ENCODE measurements around the gene FBXO36. TPM values are rescaled to one million over a fixed set of nuclear protein-coding genes. Genes with fewer than 3 reads are reported as not detected.

Gene FBXO36
- total and polyA plus RNA-seq, 4 donors: 0.56 to 1.3 (median 0.69) TPM

- Histone ChIP-seq H3K4me1 (ENCODE audit: control insufficient read depth in 4 of 4, insufficient read depth in 4 of 4, low read length in 3 of 4) (peaks cover 0 to 26% (median 15%) of the 10 kb centered on the region in 4 donors), H3K4me3 (ENCODE audit: low read depth in 1 of 3, low read length in 3 of 3) (peak overlapping the region; percentile 85 to 96 (median 91)), H3K9ac (ENCODE audit: low read depth in 1 of 2, low read length in 2 of 2) (peak overlapping the region; percentile 84 to 93), H3K9me3 (ENCODE audit: control insufficient read depth in 4 of 4, low read length in 3 of 4) (no peaks in the 10 kb centered on the region), H3K36me3 (ENCODE audit: control insufficient read depth in 4 of 4, insufficient read depth in 3 of 4, low read depth in 1 of 4, low read length in 3 of 4) (peaks cover 0 to 5% (median 3%) of the 10 kb centered on the region in 4 donors), H3K27ac (ENCODE audit: low read depth in 1 of 2, low read length in 2 of 2) (peak overlapping the region; percentile 87 to 91), H3K27me3 (ENCODE audit: control insufficient read depth in 4 of 4, insufficient read depth in 4 of 4, low read length in 3 of 4) (no peaks in the 10 kb centered on the region)
- DNase-seq (ENCODE audit: low spot score): peak; percentile 66
- under 1% methylated on average over 60 of the region's 60 CpGs for WGBS
- TF ChIP-seq TAF1 (conservative IDR thresholded peaks at IDR 0.05) (no peak), NR2F2 (IDR thresholded peaks at IDR 0.05) (peak; percentile 30), EGR1 (IDR thresholded peaks at IDR 0.05; ENCODE audit: low read depth in 2 of 2) (peak in 1 of 2 donors; percentile 87), YY1 (IDR thresholded peaks at IDR 0.05) (no peak), FOXA2 (IDR thresholded peaks at IDR 0.05) (no peak), GABPA (IDR thresholded peaks at IDR 0.05 in 1 of 2, conservative IDR thresholded peaks at IDR 0.05 in 1 of 2) (peak; percentile 88 to 90), HNF4A (conservative IDR thresholded peaks at IDR 0.05) (peak in 1 of 2 donors; percentile 21), MAX (IDR thresholded peaks at IDR 0.05) (peak; percentile 74), RAD21 (IDR thresholded peaks at IDR 0.05) (peak in 1 of 2 donors; percentile 7), JUND (IDR thresholded peaks at IDR 0.05) (no peak), FOXA1 (IDR thresholded peaks at IDR 0.05) (no peak), SP1 (IDR thresholded peaks at IDR 0.05) (peak; percentile 21), HNF4G (IDR thresholded peaks at IDR 0.05) (no peak), ZBTB33 (IDR thresholded peaks at IDR 0.05) (no peak), RXRA (IDR thresholded peaks at IDR 0.05) (peak in 1 of 2 donors; percentile 17)
- TF ChIP-seq, protein P1, sequence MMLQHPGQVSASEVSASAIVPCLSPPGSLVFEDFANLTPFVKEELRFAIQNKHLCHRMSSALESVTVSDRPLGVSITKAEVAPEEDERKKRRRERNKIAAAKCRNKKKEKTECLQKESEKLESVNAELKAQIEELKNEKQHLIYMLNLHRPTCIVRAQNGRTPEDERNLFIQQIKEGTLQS (IDR thresholded peaks at IDR 0.05): no peak
- TF ChIP-seq, protein P2, sequence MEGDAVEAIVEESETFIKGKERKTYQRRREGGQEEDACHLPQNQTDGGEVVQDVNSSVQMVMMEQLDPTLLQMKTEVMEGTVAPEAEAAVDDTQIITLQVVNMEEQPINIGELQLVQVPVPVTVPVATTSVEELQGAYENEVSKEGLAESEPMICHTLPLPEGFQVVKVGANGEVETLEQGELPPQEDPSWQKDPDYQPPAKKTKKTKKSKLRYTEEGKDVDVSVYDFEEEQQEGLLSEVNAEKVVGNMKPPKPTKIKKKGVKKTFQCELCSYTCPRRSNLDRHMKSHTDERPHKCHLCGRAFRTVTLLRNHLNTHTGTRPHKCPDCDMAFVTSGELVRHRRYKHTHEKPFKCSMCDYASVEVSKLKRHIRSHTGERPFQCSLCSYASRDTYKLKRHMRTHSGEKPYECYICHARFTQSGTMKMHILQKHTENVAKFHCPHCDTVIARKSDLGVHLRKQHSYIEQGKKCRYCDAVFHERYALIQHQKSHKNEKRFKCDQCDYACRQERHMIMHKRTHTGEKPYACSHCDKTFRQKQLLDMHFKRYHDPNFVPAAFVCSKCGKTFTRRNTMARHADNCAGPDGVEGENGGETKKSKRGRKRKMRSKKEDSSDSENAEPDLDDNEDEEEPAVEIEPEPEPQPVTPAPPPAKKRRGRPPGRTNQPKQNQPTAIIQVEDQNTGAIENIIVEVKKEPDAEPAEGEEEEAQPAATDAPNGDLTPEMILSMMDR (IDR thresholded peaks at IDR 0.05; ENCODE audit: low read depth, low read length, missing input control): no peak
- TF ChIP-seq, protein P3, sequence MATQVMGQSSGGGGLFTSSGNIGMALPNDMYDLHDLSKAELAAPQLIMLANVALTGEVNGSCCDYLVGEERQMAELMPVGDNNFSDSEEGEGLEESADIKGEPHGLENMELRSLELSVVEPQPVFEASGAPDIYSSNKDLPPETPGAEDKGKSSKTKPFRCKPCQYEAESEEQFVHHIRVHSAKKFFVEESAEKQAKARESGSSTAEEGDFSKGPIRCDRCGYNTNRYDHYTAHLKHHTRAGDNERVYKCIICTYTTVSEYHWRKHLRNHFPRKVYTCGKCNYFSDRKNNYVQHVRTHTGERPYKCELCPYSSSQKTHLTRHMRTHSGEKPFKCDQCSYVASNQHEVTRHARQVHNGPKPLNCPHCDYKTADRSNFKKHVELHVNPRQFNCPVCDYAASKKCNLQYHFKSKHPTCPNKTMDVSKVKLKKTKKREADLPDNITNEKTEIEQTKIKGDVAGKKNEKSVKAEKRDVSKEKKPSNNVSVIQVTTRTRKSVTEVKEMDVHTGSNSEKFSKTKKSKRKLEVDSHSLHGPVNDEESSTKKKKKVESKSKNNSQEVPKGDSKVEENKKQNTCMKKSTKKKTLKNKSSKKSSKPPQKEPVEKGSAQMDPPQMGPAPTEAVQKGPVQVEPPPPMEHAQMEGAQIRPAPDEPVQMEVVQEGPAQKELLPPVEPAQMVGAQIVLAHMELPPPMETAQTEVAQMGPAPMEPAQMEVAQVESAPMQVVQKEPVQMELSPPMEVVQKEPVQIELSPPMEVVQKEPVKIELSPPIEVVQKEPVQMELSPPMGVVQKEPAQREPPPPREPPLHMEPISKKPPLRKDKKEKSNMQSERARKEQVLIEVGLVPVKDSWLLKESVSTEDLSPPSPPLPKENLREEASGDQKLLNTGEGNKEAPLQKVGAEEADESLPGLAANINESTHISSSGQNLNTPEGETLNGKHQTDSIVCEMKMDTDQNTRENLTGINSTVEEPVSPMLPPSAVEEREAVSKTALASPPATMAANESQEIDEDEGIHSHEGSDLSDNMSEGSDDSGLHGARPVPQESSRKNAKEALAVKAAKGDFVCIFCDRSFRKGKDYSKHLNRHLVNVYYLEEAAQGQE (IDR thresholded peaks at IDR 0.05): no peak
These were observed 1.0 kb upstream of the FBXO36 start for GRCh38 chr2:229921101-229921891.
